ENCODE measurements around the gene PNPLA6. TPM values are rescaled to one million over a fixed set of nuclear protein-coding genes. Genes with fewer than 3 reads are reported as not detected.
A peak's percentile ranks its signal among the peaks of the same experiment; 100 is the strongest.

PNPLA6 gene
- polyA plus RNA-seq, 1 of the 3 experiments (the other 2 are of a cell fraction) = 90.5 TPM

GRCh38 chr19:7533925-7534480 lies 1.5 kb upstream of the PNPLA6 start (continued):
- TF ChIP-seq IRF3 (IDR thresholded peaks at IDR 0.05; ENCODE audit: low read depth, low read length) (no peak), NRF1 (IDR thresholded peaks at IDR 0.05; ENCODE audit: low read depth, low read length) (no peak), SMC3 (IDR thresholded peaks at IDR 0.05; ENCODE audit: low read depth, low read length) (no peak), GATA2 (CRISPR knock-in tag; IDR thresholded peaks at IDR 0.05) (no peak), GABPA (IDR thresholded peaks at IDR 0.05; ENCODE audit: low read depth) (no peak), MEF2A (IDR thresholded peaks at IDR 0.05; ENCODE audit: borderline replicate concordance, low read depth) (no peak), RAD21 (IDR thresholded peaks at IDR 0.05; ENCODE audit: low read length) (no peak), MAX (IDR thresholded peaks at IDR 0.05; ENCODE audit: low read depth) (peak; percentile 83), SIN3A (IDR thresholded peaks at IDR 0.05; ENCODE audit: borderline replicate concordance, low read depth, low read length) (no peak), CTCF (IDR thresholded peaks at IDR 0.05) (no peak)

GRCh38 chr19:7534531-7535046 lies 928 bp upstream of the PNPLA6 start:
- Histone ChIP-seq H3K9ac (peak overlapping the region; percentile 82), H3K4me3 (ENCODE audit: low read depth in 2 of 2, low read length in 1 of 2) (peak overlapping the region; percentile 85 to 94), H3K79me2 (ENCODE audit: insufficient read depth) (peaks cover 7% of the 10 kb centered on the region), H3K36me3 (replicated peaks in 1 of 2; ENCODE audit: control insufficient read depth in 1 of 2, insufficient read depth in 2 of 2, low read length in 1 of 2) (peaks cover 15 to 16% of the 10 kb centered on the region in 2 experiments), H3K9me3 (no peaks in the 10 kb centered on the region), H3K4me1 (ENCODE audit: control insufficient read depth in 1 of 2, insufficient read depth in 2 of 2, low read depth in 1 of 2, low read length in 1 of 2) (peaks cover 0 to 15% of the 10 kb centered on the region in 2 experiments; a peak in 2 of 4 replicates), H3K27me3 (ENCODE audit: insufficient read depth) (no peaks in the 10 kb centered on the region), H3K9me2 (no peaks in the 10 kb centered on the region), H3K4me2 (peak overlapping the region; percentile 94), H3K27ac (ENCODE audit: low read depth in 2 of 2, low read length in 1 of 2) (peak overlapping the region; percentile 87 to 92), H4K20me1 (ENCODE audit: insufficient read depth) (no peaks in the 10 kb centered on the region), H2AFZ (ENCODE audit: low read depth) (peak overlapping the region; percentile 85; the same call in 1 of the 2 replicates), H3F3A (replicated peaks; ENCODE audit: insufficient read depth) (no peaks in the 10 kb centered on the region)
- ChIA-PET POLR2A (interaction anchor here (0.9 to 3.5 kb wide), 5 partner anchors 12 to 51 kb away, joined by 3 to 16 read pairs (median 4); partner anchors contain the start of genes MCOLN1 and ZNF358), CTCF (interaction anchor here (0.6 to 5.0 kb wide), 5 partner anchors 12 to 838 kb away, joined by 3 to 25 read pairs (median 4); partner anchors contain the start of genes MCOLN1 and ZNF358)
- 0% methylated on average over 11 of the region's 27 CpGs for WGBS (ENCODE audit: low lambda C conversion rate)
- TF ChIP-seq MXI1 (IDR thresholded peaks at IDR 0.05; ENCODE audit: low read depth, low read length) (no peak), YY1 (IDR thresholded peaks at IDR 0.05; ENCODE audit: low read depth) (peak; percentile 83), GABPA (IDR thresholded peaks at IDR 0.05; ENCODE audit: low read depth) (peak; percentile 34; the same call in 1 of the 2 replicates), RAD21 (IDR thresholded peaks at IDR 0.05; ENCODE audit: low read length) (peak; percentile 35), TAF1 (IDR thresholded peaks at IDR 0.05; ENCODE audit: borderline replicate concordance, low read depth, low read length) (peak; percentile 57), CHD2 (IDR thresholded peaks at IDR 0.05; ENCODE audit: low read length, partially characterized antibody) (no peak), CTCF (IDR thresholded peaks at IDR 0.05) (peak; percentile 32)
- peak; percentile 80 for DNase-seq
